Smooth muscle cell (in vitro differentiated cells): ENCODE measurements around the gene KIAA1586. TPM values are rescaled to one million over a fixed set of nuclear protein-coding genes. Genes with fewer than 3 reads are reported as not detected.

Experiments used
- DNase-seq: peaks from one replicate; lab custom pipeline; 2025; ENCODE audit not compliant: unreplicated experiment; lab: John Stamatoyannopoulos, UW
- H2AFZ ChIP-seq: fragments of 200-600 bp; sonication (generic); 2 replicates; pipeline ENCODE4 v1.6.0; 2016; ENCODE audit warnings: antibody characterized with exemption, low read depth, mild to moderate bottlenecking
- H3F3A ChIP-seq: fragments of 200-600 bp; sonication (generic); 2 replicates; pipeline ENCODE4 v1.6.0; 2017; ENCODE audit warnings: antibody characterized with exemption, low read depth
- H3K27ac ChIP-seq: fragments of 200-600 bp; sonication (generic); 2 replicates; pipeline ENCODE4 v1.5.1; 2016; ENCODE audit warnings: low read depth, mild to moderate bottlenecking
- H3K27me3 ChIP-seq: fragments of 200-600 bp; sonication (generic); 2 replicates; pipeline ENCODE4 v1.6.1; 2016; ENCODE audit warnings: low read depth, mild to moderate bottlenecking
- H3K36me3 ChIP-seq: fragments of 200-600 bp; sonication (generic); 2 replicates; pipeline ENCODE4 v1.5.1; 2016; ENCODE audit warnings: low read depth
- H3K4me1 ChIP-seq: fragments of 200-600 bp; sonication (generic); 2 replicates; pipeline ENCODE4 v1.5.1; 2016; ENCODE audit warnings: low read depth
- H3K4me2 ChIP-seq: fragments of 200-600 bp; sonication (generic); 2 replicates; pipeline ENCODE4 v1.6.0; 2016; ENCODE audit warnings: mild to moderate bottlenecking
- H3K4me3 ChIP-seq: fragments of 200-600 bp; sonication (generic); 2 replicates; pipeline ENCODE4 v1.5.1; 2016; ENCODE audit warnings: mild to moderate bottlenecking
- H3K79me2 ChIP-seq: fragments of 200-600 bp; sonication (generic); 2 replicates; pipeline ENCODE4 v1.6.0; 2016; ENCODE audit warnings: low read depth, mild to moderate bottlenecking
- H3K9ac ChIP-seq: fragments of 200-600 bp; sonication (generic); 2 replicates; pipeline ENCODE4 v1.6.0; 2016; ENCODE audit warnings: low read depth
- H3K9me3 ChIP-seq: fragments of 200-600 bp; sonication (generic); replicated peaks from 2 replicates; pipeline ENCODE4 v1.5.1; 2016; ENCODE audit warnings: low read depth
- H4K20me1 ChIP-seq: fragments of 200-600 bp; sonication (generic); 2 replicates; pipeline ENCODE4 v1.6.0; 2016; ENCODE audit warnings: low read depth
- CTCF ChIP-seq: fragments of 200-600 bp; sonication (generic); IDR thresholded peaks from 2 replicates; pipeline ENCODE4 v1.5.1; 2017; ENCODE audit warnings: borderline replicate concordance, mild to moderate bottlenecking, antibody characterized with exemption; ENCODE audit not compliant: insufficient read depth, poor library complexity, severe bottlenecking
- WGBS: methylation state at CpG from one replicate; pipeline ENCODE4 v1.1.7; 2016; ENCODE audit warnings: low lambda C conversion rate; 5-methylcytosine and 5-hydroxymethylcytosine counted together
- polyA plus RNA-seq: library from polyadenylated mRNA; unstranded; fragments of >200 nt; fragmentation: Nextera tagmentation; extraction: Ambion mirVana; gene quantifications from 2 replicates; pipeline ENCODE4 v1.2.1, GENCODE V29; 2016
- small RNA-seq: library from RNA; depleted of rRNA; stranded (forward); fragments of <200 nt; gene quantifications from one replicate; pipeline ENCODE3, GENCODE V24; 2014
- total RNA-seq: library from RNA; depleted of rRNA; stranded (reverse); fragments of >200 nt; gene quantifications from 2 replicates; pipeline ENCODE4 v1.2.3, GENCODE V29; 2014

The KIAA1586 gene
- total and polyA plus RNA-seq, 2 experiments from 2014 or later: 10.1 to 13.1 TPM

DNA sequence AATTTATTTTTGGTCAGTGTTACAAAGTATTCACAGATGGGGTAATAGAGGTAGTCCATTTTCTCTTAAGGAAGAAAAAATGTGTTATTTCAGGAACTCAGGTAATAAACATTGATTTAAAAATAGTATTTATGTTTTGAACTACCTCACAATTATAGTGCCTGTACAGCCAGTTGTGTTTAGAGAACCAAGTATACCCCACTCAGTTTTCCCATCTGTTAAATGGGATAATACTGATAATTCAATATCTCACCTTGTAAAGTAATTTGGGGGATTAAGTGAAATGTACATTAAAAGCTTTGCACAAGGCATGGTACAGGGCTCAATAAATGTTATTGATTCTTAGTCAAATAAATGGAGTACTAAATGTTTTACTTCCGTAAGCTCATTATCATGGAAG lies 48.2 kb downstream of the KIAA1586 start:
- WGBS: 100% methylated on average over 1 of the region's 1 CpG
- Histone ChIP-seq H3F3A (no peaks in the 10 kb centered on the region), H2AFZ (no peak overlapping the region), H3K4me1 (peaks cover 31% of the 10 kb centered on the region), H3K79me2 (peaks cover 83% of the 10 kb centered on the region), H3K4me3 (no peak overlapping the region), H3K27ac (no peak overlapping the region), H4K20me1 (peaks cover 84% of the 10 kb centered on the region), H3K9ac (no peak overlapping the region), H3K27me3 (no peaks in the 10 kb centered on the region), H3K9me3 (no peaks in the 10 kb centered on the region), H3K4me2 (no peak overlapping the region), H3K36me3 (peaks cover 10% of the 10 kb centered on the region)
- no peak for TF ChIP-seq CTCF
- DNase-seq: no peak

- Histone ChIP-seq H3K4me3 (no peak overlapping the region), H4K20me1 (peaks cover 93% of the 10 kb centered on the region), H3K79me2 (peaks cover 96% of the 10 kb centered on the region), H3K4me2 (peak overlapping the region; percentile 35), H3K4me1 (peaks cover 19% of the 10 kb centered on the region), H2AFZ (no peak overlapping the region), H3K9me3 (no peaks in the 10 kb centered on the region), H3F3A (no peaks in the 10 kb centered on the region), H3K27ac (peak overlapping the region; percentile 71), H3K9ac (no peak overlapping the region), H3K36me3 (peaks cover 39% of the 10 kb centered on the region), H3K27me3 (no peaks in the 10 kb centered on the region)
- 86% methylated on average over 1 of the region's 1 CpG for WGBS
- no peak for DNase-seq
- TF ChIP-seq CTCF: no peak
Measured at GRCh38 chr6:57097596-57097995, 51.1 kb downstream of the KIAA1586 start.

DNA sequence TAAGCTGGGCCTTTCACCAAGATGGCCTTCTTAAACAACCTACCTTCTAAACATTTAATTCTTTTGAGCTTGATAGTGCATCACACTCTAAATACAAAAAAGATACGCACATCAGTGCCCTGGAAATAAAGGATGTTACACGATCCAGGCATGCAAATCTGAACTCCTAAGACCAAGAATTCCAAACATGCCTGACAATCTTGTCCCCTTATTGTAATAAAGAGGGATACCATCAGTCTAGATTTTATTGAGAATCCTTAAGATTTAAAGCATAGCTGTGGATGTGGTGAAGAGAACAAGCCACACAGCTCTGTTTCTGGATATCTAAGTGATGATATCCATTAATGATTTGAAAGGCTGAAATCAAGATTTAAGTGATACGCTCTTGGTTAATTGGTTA lies 56.5 kb downstream of the KIAA1586 start:
- Histone ChIP-seq H3K4me3 (no peak overlapping the region), H3K27ac (no peak overlapping the region), H4K20me1 (peaks cover 91% of the 10 kb centered on the region), H3K4me1 (no peaks in the 10 kb centered on the region), H3K9ac (no peak overlapping the region), H3K79me2 (peaks cover 95% of the 10 kb centered on the region), H3K4me2 (no peak overlapping the region), H3K36me3 (peaks cover 48% of the 10 kb centered on the region), H3K9me3 (no peaks in the 10 kb centered on the region), H3K27me3 (no peaks in the 10 kb centered on the region), H3F3A (no peaks in the 10 kb centered on the region), H2AFZ (no peak overlapping the region)
- no peak for DNase-seq
- no peak for TF ChIP-seq CTCF
- WGBS: 89% methylated on average over 3 of the region's 3 CpGs

- no peaks in the 10 kb centered on the region for H3K9me3 ChIP-seq
- no peak for TF ChIP-seq CTCF
- no peak overlapping the region for H2AFZ ChIP-seq
- no peaks in the 10 kb centered on the region for H3K4me1 ChIP-seq
- peaks cover 96% of the 10 kb centered on the region for H3K79me2 ChIP-seq
- no peak overlapping the region for H3K9ac ChIP-seq
- 97% methylated on average over 5 of the region's 5 CpGs for WGBS
- no peak overlapping the region for H3K27ac ChIP-seq
- no peak overlapping the region for H3K4me3 ChIP-seq
- no peaks in the 10 kb centered on the region for H3K27me3 ChIP-seq
- peaks cover 91% of the 10 kb centered on the region for H4K20me1 ChIP-seq
- H3K36me3 ChIP-seq: peaks cover 46% of the 10 kb centered on the region
- H3F3A ChIP-seq: no peaks in the 10 kb centered on the region
- DNase-seq: no peak
- no peak overlapping the region for H3K4me2 ChIP-seq
Measured at GRCh38 chr6:57104336-57104735, 57.8 kb downstream of the KIAA1586 start.

Small RNA genes within 50 kb of the gene (small RNA-seq; reads per million reads assigned to genes)
- not detected for gene FTH1P15

Other genes with a start within 250 kb of the KIAA1586 start
- 5.5 and 6.2 TPM in 2 replicates for gene BEND6, start 91.6 kb upstream of the KIAA1586 start, total RNA-seq
- 4.8 TPM in 2 replicates for gene BEND6, start 91.6 kb upstream of the KIAA1586 start, polyA plus RNA-seq
- 76.5 and 87.8 TPM in 2 replicates for gene ZNF451, start 43.5 kb downstream of the KIAA1586 start, total RNA-seq
- 21.1 and 23.6 TPM in 2 replicates for gene ZNF451, start 43.5 kb downstream of the KIAA1586 start, polyA plus RNA-seq
- gene BAG2, start 125.6 kb downstream of the KIAA1586 start, total RNA-seq: 15.7 and 16.4 TPM in 2 replicates
- 12.0 and 12.4 TPM in 2 replicates for gene BAG2, start 125.6 kb downstream of the KIAA1586 start, polyA plus RNA-seq
- gene RAB23, start 175.6 kb downstream of the KIAA1586 start, total RNA-seq: 95.3 and 112 TPM in 2 replicates
- 46.3 and 51.4 TPM in 2 replicates for gene RAB23, start 175.6 kb downstream of the KIAA1586 start, polyA plus RNA-seq